GM21515 (cell line): Measurements from ENCODE around the gene HERC4.
"Not testable (repeated sequence)": the region's sequence is repeated elsewhere in the genome, so short reads cannot be mapped to it uniquely, and the experiment has no call there.

ENCODE experiments used
- ATAC-seq: cut with Tn5 transposase; IDR thresholded peaks from one replicate; pipeline ENCODE4 v1.9.1; 2021; ENCODE audit not compliant: unreplicated experiment

Gene HERC4

DNA sequence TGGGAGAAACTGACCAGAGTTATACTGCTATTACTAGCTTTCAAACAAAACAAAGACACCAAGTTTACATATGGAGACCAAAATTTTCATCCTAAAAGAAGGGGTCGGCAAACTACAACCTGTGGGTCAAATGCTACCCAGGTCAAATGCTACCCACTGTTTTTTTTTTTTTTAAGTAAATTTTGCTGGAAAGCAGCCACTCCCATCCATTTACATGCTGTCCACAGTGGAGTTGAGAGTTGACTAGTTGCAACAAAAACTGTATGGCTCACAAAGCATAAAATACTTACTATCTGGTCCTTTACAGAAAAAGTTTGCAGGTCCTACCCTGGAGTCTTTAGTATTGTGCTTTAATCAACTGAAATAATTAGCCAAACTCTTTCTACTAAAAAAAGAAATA is 99.2 kb downstream of the HERC4 start:
- ATAC-seq, result no peak

DNA sequence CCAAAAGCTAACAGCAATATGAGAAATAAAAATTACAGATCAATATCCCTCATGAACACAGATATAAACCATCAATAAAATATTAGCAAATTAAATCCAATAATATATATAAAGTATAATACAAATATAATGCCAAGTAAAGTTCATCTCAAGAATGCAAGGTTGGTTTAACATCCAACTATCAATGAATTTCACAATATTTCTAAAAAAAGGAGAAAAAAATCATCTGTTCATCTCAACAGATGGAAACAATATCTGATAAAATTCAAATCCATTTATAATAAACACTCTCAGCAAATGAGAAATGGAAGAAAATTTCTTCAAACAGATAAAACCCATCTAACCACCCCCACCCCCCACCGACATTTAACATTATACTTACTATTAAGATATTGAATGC is 103.8 kb downstream of the HERC4 start:
- no peak for ATAC-seq

DNA sequence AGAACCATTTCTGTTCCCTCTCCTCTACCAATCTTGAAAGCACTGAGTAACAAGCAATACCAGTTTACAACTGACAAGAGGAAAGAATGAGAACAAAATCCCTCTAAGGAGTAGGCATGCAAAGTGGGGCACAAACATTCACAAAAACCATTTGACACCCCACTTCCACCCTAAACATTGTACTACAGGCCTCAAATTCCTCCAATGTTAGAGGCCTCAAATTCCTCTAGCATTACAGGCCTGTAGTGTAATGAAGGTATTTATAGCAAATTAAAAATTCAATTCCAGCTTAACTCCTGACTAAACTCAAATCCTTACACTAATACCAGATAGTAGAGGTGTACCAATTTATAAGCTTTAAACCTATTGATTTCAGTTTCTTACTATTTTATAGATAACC is 105.2 kb downstream of the HERC4 start:
- no peak for ATAC-seq

DNA sequence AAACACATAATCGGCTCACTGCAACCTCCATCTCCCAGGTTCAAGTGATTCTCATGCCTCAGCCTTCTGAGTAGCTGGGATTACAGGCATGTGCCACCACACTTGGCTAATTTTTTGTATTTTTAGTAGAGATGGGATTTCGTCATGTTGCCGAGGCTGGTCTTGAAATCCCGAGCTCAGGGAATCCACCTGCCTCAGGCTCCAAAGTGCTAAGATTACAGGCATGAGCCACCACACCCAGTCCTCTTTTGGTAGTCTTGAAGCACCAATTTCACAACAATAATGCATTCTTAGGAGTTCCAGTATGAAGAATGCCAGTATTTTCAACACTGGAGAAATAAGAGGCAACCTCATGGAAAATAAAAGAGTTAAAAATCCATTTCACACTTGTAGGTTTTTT is 109.0 kb downstream of the HERC4 start:
- ATAC-seq, result not testable (repeated sequence)

DNA sequence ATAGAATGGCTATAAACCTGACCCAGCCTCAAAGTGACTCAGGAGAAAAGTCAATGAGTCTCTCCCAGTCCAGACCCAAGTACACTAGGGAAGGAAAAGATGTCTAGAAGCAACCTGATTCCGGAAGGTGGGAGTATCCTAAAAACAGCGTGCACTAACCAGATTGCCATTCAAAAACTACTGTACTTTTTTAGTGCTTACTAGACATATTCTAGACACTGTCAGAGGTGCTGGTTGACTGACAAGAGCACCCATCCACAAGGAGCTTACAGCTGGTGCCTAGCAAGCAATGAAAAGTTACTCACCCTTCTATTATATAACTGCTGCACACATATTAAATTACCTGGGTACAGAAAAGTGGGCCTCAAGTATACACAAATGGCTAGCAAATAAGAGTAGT is 109.6 kb downstream of the HERC4 start:
- ATAC-seq, result no peak

DNA sequence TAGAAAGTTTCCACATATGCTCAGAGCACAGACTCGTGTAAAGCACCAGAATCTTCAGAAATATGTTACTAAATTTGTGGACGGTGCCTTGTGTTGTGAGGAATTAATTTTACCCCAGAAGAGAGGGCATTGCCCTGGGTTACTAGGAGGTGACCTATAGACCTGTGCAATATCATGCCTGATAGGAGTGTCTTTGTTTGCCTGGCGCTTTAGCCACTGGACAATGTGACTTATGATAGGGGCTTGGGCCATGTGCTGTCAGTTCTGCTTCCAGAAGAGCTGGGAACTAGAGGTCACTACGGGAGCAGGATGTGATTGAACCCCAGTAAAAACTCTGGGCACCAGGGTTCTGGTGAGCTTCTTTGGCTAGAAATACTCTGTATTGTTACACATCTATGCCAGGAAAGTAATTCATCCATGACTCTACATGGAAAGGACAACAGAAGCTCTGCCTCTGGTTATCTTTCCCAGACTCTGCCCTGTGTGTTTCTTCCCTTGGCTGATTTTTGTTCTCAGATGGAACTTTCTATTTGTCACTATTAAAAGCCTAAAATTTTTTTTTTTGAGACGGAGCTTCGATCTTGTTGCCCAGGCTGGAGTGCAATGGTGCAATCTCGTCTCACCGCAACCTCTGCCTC is 115.1 kb downstream of the HERC4 start:
- no peak for ATAC-seq

DNA sequence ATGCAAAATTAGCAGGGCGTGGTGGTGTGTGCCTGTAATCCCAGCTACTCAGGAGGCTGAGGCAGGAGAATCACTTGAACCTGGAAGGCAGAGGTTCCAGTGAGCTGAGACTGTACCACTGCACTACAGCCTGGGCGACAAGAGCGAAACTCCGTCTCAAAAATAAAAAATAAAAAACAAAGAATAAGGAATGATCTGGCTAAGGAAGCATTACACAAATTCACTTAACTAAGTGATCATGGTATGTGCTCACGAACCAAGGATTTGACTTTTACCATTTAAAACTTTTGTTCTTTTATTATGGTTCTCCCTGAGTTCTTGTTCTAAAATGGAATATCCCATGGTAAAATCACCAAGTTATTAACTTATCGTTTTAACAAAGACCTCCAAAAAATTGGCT is 119.5 kb downstream of the HERC4 start:
- ATAC-seq, result no peak

DNA sequence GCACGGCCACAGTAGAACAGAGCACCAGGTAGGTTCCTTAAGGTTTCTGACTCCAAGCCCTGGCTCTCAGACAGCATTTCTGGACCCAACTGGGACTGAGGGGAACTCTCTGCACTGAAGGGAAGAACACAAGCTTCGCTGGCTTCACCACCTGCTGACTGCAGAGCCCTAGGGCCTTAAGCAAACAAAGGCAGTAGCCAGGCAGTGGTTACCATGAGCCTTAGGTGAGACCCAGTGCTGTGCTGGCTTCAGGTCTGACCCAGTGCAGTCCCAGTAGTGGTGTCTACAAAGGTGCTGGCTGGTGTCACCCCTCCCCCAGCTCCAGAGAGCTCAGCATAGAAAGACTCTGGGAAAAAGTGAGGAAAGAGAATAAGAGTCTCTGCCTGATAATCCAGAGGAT is 131.2 kb downstream of the HERC4 start:
- no peak for ATAC-seq

DNA sequence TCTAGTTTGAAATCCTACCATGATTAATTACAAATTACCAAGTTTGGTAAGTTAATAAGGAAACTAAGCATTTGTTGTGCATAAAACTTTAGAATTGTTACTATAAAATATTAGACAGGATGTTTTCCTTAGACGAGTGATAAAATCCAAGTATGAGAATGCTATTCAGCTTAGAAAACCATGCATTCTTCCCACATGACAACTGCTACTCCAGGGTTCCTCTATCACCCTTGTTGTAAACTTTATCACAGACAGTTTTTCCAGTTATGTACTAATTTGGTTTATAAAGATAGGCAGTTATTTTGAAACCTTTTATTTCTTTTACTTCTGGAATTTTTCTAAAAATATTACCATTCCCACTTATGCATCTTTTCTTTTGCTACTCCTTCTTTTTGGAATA is 138.7 kb downstream of the HERC4 start:
- ATAC-seq, result no peak

DNA sequence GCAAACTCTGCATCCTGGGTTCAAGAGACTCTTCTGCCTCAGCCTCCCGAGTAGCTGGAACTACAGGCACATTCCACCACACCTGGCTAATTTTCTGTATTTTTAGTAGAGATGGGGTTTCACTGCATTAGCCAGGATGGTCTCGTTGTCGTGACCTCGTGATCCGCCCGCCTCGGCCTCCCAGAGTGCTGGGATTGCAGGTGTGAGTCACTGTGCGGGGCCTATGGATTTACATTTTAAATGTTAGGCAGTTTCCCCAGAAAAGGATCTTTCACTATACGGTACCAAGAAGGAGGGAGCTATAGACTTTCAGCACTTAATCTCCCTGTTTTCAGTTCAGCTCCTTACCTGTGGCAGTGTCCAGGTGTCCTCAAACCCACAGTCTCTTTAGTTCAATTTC is 139.9 kb downstream of the HERC4 start:
- no peak for ATAC-seq

DNA sequence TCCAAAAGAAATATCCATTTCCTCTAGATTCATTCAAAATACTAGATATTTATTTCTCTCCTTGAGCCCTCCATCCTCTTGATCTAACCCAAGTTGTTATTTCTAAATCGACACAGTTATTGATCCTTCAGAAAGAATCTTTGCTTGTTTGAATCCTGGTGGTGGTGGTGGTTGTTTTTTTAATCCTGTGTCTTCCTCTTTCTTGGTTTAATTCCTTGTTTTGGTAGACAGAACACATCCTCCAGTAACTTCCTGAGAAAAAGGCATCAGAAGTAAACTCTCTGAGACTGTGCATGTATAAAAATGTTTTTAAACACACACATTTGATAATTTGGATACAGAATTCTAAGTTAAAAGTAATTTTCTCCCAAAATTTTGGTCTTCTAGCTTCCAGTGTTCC is 140.7 kb downstream of the HERC4 start:
- ATAC-seq, result no peak

DNA sequence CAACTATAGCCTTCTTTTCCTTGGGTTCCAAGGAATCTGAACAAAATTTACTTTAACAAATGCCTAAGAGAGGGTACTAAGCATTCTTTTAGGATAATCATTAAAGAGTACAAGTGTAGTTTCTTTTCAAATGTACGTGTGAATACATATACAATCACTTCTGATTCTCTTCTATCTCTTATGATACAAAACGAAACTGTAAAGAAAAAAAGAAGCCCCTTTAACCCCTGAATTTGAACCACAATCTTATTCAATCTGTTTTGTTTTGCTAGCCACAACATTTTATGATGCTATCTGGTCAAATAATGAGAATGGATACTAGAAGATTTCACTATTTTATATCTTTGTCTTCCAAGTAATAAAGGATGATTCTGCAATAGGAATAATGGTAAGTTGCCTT is 141.9 kb downstream of the HERC4 start:
- ATAC-seq, result no peak

DNA sequence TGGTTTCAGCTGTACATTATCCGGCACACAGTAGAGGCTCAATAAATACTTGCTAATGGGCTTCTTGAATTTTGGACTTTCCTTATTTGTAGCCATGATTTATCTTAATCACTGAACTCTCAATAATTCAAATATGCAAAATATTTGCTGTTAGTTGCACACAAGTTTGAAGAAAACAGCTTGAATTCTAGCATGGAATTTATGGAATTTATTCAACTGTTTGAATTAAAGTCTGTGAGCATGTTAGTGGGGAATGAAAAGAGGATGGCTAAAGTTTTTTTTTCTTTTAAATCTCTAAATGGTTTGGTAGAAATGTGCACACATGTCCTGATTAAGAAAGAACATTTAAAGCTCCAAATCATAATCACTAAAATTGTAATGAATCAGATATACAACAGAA is 148.1 kb downstream of the HERC4 start:
- ATAC-seq, result no peak

DNA sequence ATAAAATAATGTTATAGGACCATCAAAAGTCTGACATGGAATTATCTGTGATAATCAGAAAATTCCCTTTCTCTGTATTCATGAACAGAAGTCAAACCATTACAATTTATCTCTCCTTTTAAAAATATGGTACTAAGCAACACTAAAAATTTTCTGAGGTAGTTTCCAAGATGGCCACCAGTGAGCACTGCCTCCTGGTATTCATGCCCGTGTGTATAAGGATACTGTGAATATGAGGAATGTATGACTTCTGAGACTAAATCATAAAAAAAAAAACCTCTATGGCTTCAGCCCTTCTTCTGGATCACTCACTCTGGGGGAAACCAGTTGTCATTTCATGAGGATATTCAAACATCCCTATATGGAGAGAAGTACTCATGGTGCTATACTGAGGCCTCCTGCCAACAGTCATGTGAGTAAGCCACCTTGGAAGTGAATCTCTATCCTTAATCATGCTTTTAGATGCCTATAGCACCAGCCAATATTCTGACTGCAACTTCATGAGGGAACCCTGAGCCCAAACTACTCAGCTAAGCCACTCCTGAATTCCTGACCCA is 149.6 kb downstream of the HERC4 start:
- ATAC-seq, result no peak

DNA sequence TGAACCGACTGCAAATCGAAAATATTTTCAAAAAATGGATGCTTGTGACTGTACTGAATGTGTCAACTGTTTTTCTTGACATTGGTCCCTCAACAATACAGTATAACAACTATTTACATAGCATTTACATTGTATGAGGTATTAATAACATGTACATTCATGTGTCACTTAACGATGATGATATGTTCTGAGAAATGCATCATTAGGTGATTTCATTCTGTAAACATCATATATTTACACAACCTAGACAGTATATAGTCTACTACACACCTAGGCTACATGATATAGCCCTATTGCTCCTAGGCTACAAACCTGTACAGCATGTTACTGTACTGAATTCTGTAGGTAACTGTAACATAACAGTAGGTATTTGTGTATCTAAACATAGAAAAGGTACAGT is 150.9 kb downstream of the HERC4 start:
- ATAC-seq, result no peak

DNA sequence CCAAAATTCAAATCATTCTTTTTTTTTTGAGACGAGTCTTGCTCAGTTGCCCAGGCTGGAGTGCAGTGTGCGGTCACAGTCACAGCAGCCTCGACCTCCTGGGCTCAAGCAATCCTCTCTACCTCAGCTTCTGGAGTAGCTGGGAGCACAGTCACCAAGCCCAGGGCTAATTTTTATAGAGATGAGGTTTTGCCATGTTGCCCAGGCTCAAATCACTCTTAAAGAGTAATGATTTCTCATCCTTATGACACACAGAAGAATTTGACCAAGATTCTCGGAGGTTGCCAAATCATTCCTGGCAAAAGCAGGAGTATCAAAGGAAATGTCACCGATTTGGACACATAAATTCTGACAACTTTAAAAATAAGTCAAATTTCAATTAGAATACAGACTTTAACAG is 151.5 kb downstream of the HERC4 start:
- ATAC-seq, result no peak

DNA sequence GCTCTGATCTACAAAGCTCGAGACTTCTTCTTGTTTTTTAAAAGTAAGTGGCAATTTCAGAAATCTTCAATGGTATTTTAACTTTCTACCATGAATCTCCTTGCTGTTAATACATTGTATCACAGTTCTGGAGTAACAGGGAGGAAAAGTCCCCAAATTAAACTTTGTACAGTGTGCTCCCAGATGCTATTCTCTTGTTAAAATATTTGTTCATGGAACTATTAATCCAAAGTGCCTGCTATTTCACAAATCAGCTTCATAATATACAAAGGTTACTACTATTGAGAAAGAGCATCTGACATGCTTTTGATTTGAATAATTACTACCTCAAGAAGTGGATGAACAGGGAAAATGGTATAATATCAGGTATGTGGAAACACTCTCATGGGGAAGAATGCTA is 154.0 kb downstream of the HERC4 start:
- no peak for ATAC-seq

DNA sequence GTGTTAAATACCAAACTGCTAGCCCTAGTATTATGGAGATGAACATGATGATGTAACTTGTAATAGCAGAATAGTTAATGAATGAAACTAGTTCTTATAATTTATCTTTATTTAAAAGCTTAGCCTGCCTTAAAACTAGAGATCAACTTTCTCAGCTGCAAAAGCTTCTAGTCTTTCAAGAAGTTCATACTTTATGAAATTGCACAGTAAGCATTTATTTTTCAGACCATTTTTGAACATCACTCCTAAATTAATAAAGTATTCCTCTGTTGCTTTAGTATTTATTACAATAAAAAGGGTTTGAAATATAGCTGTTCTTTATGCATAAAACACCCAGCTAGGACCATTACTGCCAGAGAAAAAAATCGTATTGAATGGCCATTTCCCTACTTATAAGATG is 157.4 kb downstream of the HERC4 start:
- no peak for ATAC-seq

DNA sequence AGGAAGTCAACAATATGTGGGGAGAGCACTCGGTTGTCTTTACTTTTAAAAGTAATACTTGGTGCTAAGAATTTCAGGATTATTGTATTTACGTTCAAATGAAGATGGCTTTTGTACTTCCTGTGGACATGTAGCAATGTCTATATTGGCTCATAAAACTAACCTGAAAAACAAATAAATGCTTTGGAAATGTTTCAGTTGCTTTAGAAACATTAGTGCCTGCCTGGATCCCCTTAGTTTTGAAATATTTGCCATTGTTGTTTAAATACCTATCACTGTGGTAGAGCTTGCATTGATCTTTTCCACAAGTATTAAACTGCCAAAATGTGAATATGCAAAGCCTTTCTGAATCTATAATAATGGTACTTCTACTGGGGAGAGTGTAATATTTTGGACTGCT is 157.9 kb downstream of the HERC4 start:
- ATAC-seq, result no peak

DNA sequence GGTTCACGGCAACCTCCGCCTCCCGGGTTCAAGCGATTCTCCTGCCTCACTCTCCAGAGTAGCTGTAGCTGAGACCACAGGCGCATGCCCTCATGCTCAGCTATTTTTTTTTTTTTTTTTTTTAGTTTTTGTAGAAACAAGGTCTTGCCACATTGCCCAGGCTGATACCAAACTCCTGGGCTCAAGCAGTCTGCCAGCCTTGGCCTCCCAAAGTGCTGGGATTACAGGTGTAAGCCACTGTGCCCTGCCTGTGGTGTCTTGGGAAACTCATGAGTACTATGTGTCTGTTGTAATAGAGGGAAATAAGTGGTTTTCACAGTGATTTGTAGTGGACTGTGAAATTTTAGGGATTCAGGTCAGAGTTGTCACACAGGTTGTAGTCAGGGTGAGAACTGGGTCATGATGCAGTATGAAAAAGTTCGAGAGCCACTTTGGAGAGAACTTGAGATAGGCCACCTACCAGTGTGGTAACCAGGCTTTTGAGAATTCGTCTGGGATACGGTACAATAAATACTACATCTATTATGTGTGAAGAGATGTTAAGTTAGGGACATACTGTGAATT is 160.2 kb downstream of the HERC4 start:
- ATAC-seq, result no peak

DNA sequence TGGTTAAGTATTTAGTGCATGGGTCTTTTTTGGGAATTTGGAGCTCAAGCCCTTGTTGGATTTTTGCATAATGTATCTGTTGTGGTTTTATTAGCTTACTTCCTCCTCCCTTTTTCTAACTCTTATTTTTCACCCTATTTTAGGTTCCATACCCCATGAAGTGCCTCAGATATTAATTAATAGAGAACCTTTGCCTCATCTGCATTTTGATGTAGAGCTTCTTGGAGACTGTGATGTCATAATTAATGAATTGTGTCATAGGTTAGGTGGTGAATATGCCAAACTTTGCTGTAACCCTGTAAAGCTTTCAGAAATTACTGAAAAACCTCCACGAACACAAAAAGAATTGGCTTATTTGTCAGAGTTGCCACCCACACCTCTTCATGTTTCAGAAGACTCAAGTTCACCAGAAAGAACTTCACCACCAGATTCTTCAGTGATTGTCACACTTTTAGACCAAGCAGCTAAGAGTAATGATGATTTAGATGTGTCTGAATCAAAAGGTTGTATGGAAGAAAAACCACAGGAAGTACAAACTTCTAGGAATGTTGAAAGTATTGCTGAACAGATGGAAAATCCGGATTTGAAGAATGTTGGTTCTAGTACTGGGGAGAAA is 162.6 kb downstream of the HERC4 start:
- ATAC-seq, result no peak

DNA sequence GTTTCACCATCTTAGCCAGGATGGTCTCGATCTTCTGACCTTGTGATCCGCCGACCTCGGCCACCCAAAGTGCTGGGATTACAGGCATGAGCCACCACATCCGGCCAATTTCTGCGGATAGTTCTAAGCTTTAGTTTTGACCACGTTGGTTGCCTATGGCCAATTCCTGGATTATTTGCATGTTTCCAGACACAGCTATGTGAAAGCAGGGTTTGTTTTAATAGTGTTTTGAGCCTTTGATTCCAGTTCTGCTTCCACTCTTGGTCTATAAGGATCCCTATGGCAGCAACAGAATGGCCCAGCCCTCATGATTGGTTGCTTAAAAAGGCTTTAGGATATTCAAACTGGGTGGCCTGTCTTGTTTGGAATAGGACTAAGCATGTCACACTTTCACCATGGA is 171.5 kb downstream of the HERC4 start:
- ATAC-seq, result no peak

DNA sequence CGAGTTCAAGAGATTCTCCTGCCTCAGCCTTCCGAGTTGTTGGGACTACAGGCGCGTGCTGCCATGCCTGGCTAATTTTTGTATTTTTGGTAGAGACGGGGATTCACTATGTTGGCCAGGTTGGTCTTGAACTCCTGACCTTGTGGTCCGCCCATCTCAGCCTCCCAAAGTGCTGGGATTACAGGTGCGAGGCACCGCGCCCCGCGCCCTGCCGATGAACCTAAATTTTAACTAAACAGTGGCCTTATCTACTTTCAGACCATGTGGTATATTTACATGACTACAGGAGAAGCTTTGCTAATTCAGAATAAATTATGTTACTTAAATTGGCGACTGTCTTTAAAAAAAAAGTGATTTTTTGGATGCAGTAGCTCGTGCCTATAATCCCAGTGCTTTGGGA is 181.4 kb downstream of the HERC4 start:
- no peak for ATAC-seq
